Fibroblast of villous mesenchyme (primary cell): ENCODE data around the gene CCDC57. TPM values are rescaled to one million over a fixed set of nuclear protein-coding genes. Genes with fewer than 3 reads are reported as not detected.
"Not testable (repeated sequence)": the region's sequence is repeated elsewhere in the genome, so short reads cannot be mapped to it uniquely, and the experiment has no call there.

Source experiments
- DNase-seq: peaks from one replicate; pipeline ENCODE4 v3.0.0-alpha.2; 2010; ENCODE audit warnings: low read depth
- H3K4me3 ChIP-seq: 2 replicates; pipeline ENCODE4 v1.5.1; 2011; ENCODE audit warnings: low read depth, mild to moderate bottlenecking, low read length
- CTCF ChIP-seq: IDR thresholded peaks from 2 replicates; pipeline ENCODE4 v1.5.1; 2012; ENCODE audit warnings: low read depth, mild to moderate bottlenecking, low read length; ENCODE audit not compliant: insufficient read depth
- total RNA-seq: library from RNA; depleted of rRNA; stranded (reverse); fragments of >200 nt; gene quantifications from 2 replicates; pipeline ENCODE4 v1.2.3, GENCODE V29; 2012

The CCDC57 gene
- total RNA-seq, 1 donor = 19.9 TPM

- no peak for TF ChIP-seq CTCF
- H3K4me3 ChIP-seq = no peak overlapping the region
- DNase-seq = no peak
These were observed 69.3 kb downstream of the CCDC57 start for GRCh38 chr17:82143333-82143732.

- DNase-seq, H3K4me3 ChIP-seq: not testable (repeated sequence)
These were observed 72.7 kb downstream of the CCDC57 start for GRCh38 chr17:82139961-82140360.

- TF ChIP-seq CTCF = no peak
- no peak overlapping the region for H3K4me3 ChIP-seq
- no peak for DNase-seq
These were observed 74.1 kb downstream of the CCDC57 start for GRCh38 chr17:82138511-82138992.

GRCh38 chr17:82134101-82134500 is 78.5 kb downstream of the CCDC57 start:
- no peak for TF ChIP-seq CTCF
- H3K4me3 ChIP-seq = no peak overlapping the region
- DNase-seq = peak; percentile 57

GRCh38 chr17:82133166-82133953 is 79.3 kb downstream of the CCDC57 start:
- not testable (repeated sequence) for H3K4me3 ChIP-seq
- DNase-seq = peak; percentile 76

- DNase-seq = no peak
- H3K4me3 ChIP-seq = no peak overlapping the region
- peak; percentile 27 for TF ChIP-seq CTCF
These were observed 83.5 kb downstream of the CCDC57 start for GRCh38 chr17:82129095-82129494.

GRCh38 chr17:82128287-82128686 is 84.4 kb downstream of the CCDC57 start:
- DNase-seq = no peak
- no peak overlapping the region for H3K4me3 ChIP-seq
- TF ChIP-seq CTCF = no peak

GRCh38 chr17:82127704-82128103 is 84.9 kb downstream of the CCDC57 start:
- TF ChIP-seq CTCF = no peak

More at GRCh38 chr17:82127704-82128103, 84.9 kb downstream of the CCDC57 start:
- H3K4me3 ChIP-seq = no peak overlapping the region
- DNase-seq = no peak
